HCT116 (cell line): ENCODE measurements around the gene EXOSC7. TPM values are rescaled to one million over a fixed set of nuclear protein-coding genes. Genes with fewer than 3 reads are reported as not detected.

ENCODE experiments used
- ATAC-seq: fragments of 200-7000 bp; cut with Tn5 transposase; 2 replicates; pipeline ENCODE4 v1.9.1; 2020; ENCODE audit warnings: mild to moderate bottlenecking, moderate library complexity
- BruUV-seq: library from RNA; stranded (reverse); fragments of 400-500 nt; replicated peaks from 2 replicates; lab custom pipeline; 2021; lab: Mats Ljungman, UMichigan
- CTCF ChIA-PET: fragments of 300-600 bp; sonication (Branson Sonifier 250); formaldehyde crosslinking; loops from one replicate; lab custom pipeline; 2021; ENCODE audit warnings: antibody characterized with exemption; lab: Charles Lee
- POLR2A ChIA-PET: fragments of 300-600, 350-600 bp; sonication (Branson Sonifier 250); formaldehyde crosslinking; loops from one replicate; lab custom pipeline; 2021; ENCODE audit warnings: antibody characterized with exemption; lab: Charles Lee
- RAD21 ChIA-PET, 2 experiments: fragments of 300-600 bp; sonication (Branson Sonifier 250); formaldehyde crosslinking; loops; one replicate each; lab custom pipeline; 2023; ENCODE audit warnings: low total read pairs in 2 of 2; ENCODE audit not compliant: uncharacterized antibody in 2 of 2, unreplicated experiment in 2 of 2, low non-redundant PET in 1 of 2; lab: Charles Lee
- DNase-seq: peaks from one replicate; pipeline ENCODE4 v3.0.0-alpha.2; 2010; ENCODE audit warnings: low read depth, low spot score
- H2AFZ ChIP-seq: fragments of 200-600 bp; shearing (Covaris generic), sonication (generic); 2 replicates; pipeline ENCODE4 v1.6.1; 2017; ENCODE audit warnings: low read depth, mixed run types, mixed read lengths, antibody characterized with exemption, low read length; ENCODE audit not compliant: poor library complexity, severe bottlenecking
- H3K27ac ChIP-seq: 2 replicates; pipeline ENCODE4 v1.5.1; 2012; ENCODE audit warnings: low read depth, low read length
- H3K27me3 ChIP-seq: fragments of 200-600 bp; sonication (generic); 2 replicates; pipeline ENCODE4 v1.6.1; 2016; ENCODE audit warnings: mixed run types, low read length, mixed read lengths; ENCODE audit not compliant: insufficient read depth
- H3K36me3 ChIP-seq, 2 experiments: fragments of 200-500 bp in 1 of 2; fragments of 200-600 bp in 1 of 2; sonication (Bioruptor generic) in 1 of 2; sonication (generic) in 1 of 2; 2 replicates each; pipeline versions ENCODE4 v1.5.1 to v1.6.1; 2014 to 2016; ENCODE audit warnings: low read length in 2 of 2, inconsistent platforms in 1 of 2, mixed read lengths in 1 of 2, mixed run types in 1 of 2; ENCODE audit not compliant: insufficient read depth in 2 of 2, control insufficient read depth in 1 of 2
- H3K4me1 ChIP-seq, 2 experiments: fragments of 200-600 bp in 1 of 2; sonication (generic) in 1 of 2; 2 replicates each; pipeline versions ENCODE4 v1.5.1 to v1.6.1; 2012 to 2017; ENCODE audit warnings: low read length in 2 of 2, inconsistent platforms in 1 of 2, mild to moderate bottlenecking in 1 of 2, mixed read lengths in 1 of 2, mixed run types in 1 of 2, moderate library complexity in 1 of 2; ENCODE audit not compliant: insufficient read depth in 2 of 2, control insufficient read depth in 1 of 2
- H3K4me2 ChIP-seq: fragments of 200-600 bp; sonication (generic); 2 replicates; pipeline ENCODE4 v1.6.1; 2017; ENCODE audit warnings: mixed run types, low read length, mixed read lengths
- H3K4me3 ChIP-seq, 2 experiments: fragments of 200-600 bp in 1 of 2; sonication (generic) in 1 of 2; replicated peaks in 1 of 2; 2 replicates each; pipeline ENCODE4 v1.5.1; 2011 to 2016; ENCODE audit warnings: low read length in 2 of 2, control low read depth in 1 of 2, low read depth in 1 of 2, mild to moderate bottlenecking in 1 of 2, mixed read lengths in 1 of 2, mixed run types in 1 of 2
- H3K79me2 ChIP-seq: fragments of 200-600 bp; sonication (generic); 2 replicates; pipeline ENCODE4 v1.6.1; 2017; ENCODE audit warnings: mild to moderate bottlenecking, mixed run types, low read length, moderate library complexity, mixed read lengths; ENCODE audit not compliant: insufficient read depth
- H3K9ac ChIP-seq: fragments of 200-600 bp; sonication (generic); 2 replicates; pipeline ENCODE4 v1.6.1; 2016; ENCODE audit warnings: low read length, mixed read lengths
- H3K9me2 ChIP-seq: fragments of 200-600 bp; sonication (generic), shearing (Covaris generic); 2 replicates; pipeline ENCODE4 v1.6.1; 2017; ENCODE audit warnings: mixed run types, mild to moderate bottlenecking, moderate library complexity; ENCODE audit not compliant: insufficient read depth
- H3K9me3 ChIP-seq, 2 experiments: fragments of 200-500 bp in 1 of 2; fragments of 200-600 bp in 1 of 2; sonication (Bioruptor generic) in 1 of 2; sonication (generic) in 1 of 2; 2 replicates each; pipeline ENCODE4 v1.6.1; 2014 to 2017; ENCODE audit warnings: low read length in 2 of 2, mixed read lengths in 2 of 2, inconsistent platforms in 1 of 2, low read depth in 1 of 2, mild to moderate bottlenecking in 1 of 2, mixed run types in 1 of 2, moderate library complexity in 1 of 2; ENCODE audit not compliant: control insufficient read depth in 1 of 2, insufficient read depth in 1 of 2
- H4K20me1 ChIP-seq: fragments of 200-600 bp; sonication (generic), shearing (Covaris generic); 2 replicates; pipeline ENCODE4 v1.6.1; 2017; ENCODE audit warnings: mixed run types, mild to moderate bottlenecking, moderate library complexity; ENCODE audit not compliant: insufficient read depth
- CBX3 ChIP-seq: IDR thresholded peaks from 2 replicates; pipeline ENCODE4 v1.6.1; 2012; ENCODE audit warnings: low read depth
- CEBPB ChIP-seq: IDR thresholded peaks from 2 replicates; pipeline ENCODE4 v1.6.1; 2012; ENCODE audit warnings: low read depth
- EGR1 ChIP-seq: IDR thresholded peaks from 2 replicates; pipeline ENCODE4 v1.6.1; 2012; ENCODE audit warnings: low read depth
- EZH2 ChIP-seq: fragments of 200-600 bp; sonication (generic); IDR thresholded peaks from 2 replicates; pipeline ENCODE4 v1.6.1; 2017; ENCODE audit warnings: antibody characterized with exemption, mixed run types
- FOSL1 ChIP-seq: IDR thresholded peaks from 2 replicates; pipeline ENCODE4 v1.6.1; 2012; ENCODE audit warnings: low read depth
- JUND ChIP-seq: IDR thresholded peaks from 2 replicates; pipeline ENCODE4 v1.6.1; 2012
- POLR2A ChIP-seq: IDR thresholded peaks from 2 replicates; pipeline ENCODE4 v1.7.0; 2011; ENCODE audit warnings: borderline replicate concordance; ENCODE audit not compliant: insufficient read depth, insufficient read length; ENCODE audit errors: extremely low read depth
- POLR2AphosphoS5 ChIP-seq: IDR thresholded peaks from 2 replicates; pipeline ENCODE4 v1.6.1; 2011; ENCODE audit warnings: mild to moderate bottlenecking, low read depth, low read length, moderate library complexity
- RAD21 ChIP-seq: IDR thresholded peaks from 2 replicates; pipeline ENCODE4 v1.6.1; 2012; ENCODE audit warnings: low read depth, mild to moderate bottlenecking
- SIN3A ChIP-seq: IDR thresholded peaks from 2 replicates; pipeline ENCODE4 v1.6.1; 2012; ENCODE audit warnings: low read depth
- SP1 ChIP-seq: IDR thresholded peaks from 2 replicates; pipeline ENCODE4 v1.6.1; 2012; ENCODE audit warnings: low read depth
- SRF ChIP-seq: IDR thresholded peaks from 2 replicates; pipeline ENCODE4 v1.6.1; 2012; ENCODE audit warnings: low read depth
- TCF7L2 ChIP-seq: IDR thresholded peaks from 2 replicates; pipeline ENCODE4 v1.7.0; 2011; ENCODE audit warnings: borderline replicate concordance, inconsistent platforms; ENCODE audit not compliant: insufficient read depth, insufficient read length; ENCODE audit errors: extremely low read depth
- YY1 ChIP-seq: IDR thresholded peaks from 2 replicates; pipeline ENCODE4 v1.6.1; 2011; ENCODE audit warnings: low read length, low read depth, moderate library complexity, mild to moderate bottlenecking; ENCODE audit not compliant: insufficient replicate concordance; ENCODE audit errors: extremely low read depth
- ZFX ChIP-seq: fragments of 450-650 bp; IDR thresholded peaks from 2 replicates; pipeline ENCODE4 v1.6.1; 2017
- ZNF274 ChIP-seq: fragments of 200-500 bp; sonication (Bioruptor generic); IDR thresholded peaks from 2 replicates; pipeline ENCODE4 v1.6.1; 2014; ENCODE audit warnings: mild to moderate bottlenecking, low read depth, low read length, inconsistent platforms
- intact Hi-C: fragments of 100-400 bp; cut with micrococcal nuclease; formaldehyde crosslinking; loops from 2 replicates; pipeline ENCODE4 v1.10.0; 2022
- total RNA-seq: library from RNA; stranded (reverse); gene quantifications from one replicate; pipeline ENCODE4 v1.2.1, GENCODE V29; 2021; ENCODE audit not compliant: unreplicated experiment
- TF ChIP-seq, protein P1 (sequence below): IDR thresholded peaks from 2 replicates; pipeline ENCODE4 v1.6.1; 2012
- TF ChIP-seq, protein P2 (sequence below): IDR thresholded peaks from 2 replicates; pipeline ENCODE4 v1.6.1; 2012; ENCODE audit warnings: low read depth
- TF ChIP-seq, protein P3 (sequence below), 3 experiments: fragments of 200-600 bp in 1 of 3; sonication (generic) in 1 of 3; IDR thresholded peaks in 2 of 3; conservative IDR thresholded peaks in 1 of 3; 2 replicates each; pipeline ENCODE4 v1.5.1; 2012 to 2017; ENCODE audit warnings: low read depth in 2 of 3, low read length in 2 of 3, antibody characterized with exemption in 1 of 3, borderline replicate concordance in 1 of 3, control low read depth in 1 of 3, mild to moderate bottlenecking in 1 of 3, mixed read lengths in 1 of 3, mixed run types in 1 of 3, moderate library complexity in 1 of 3; ENCODE audit not compliant: insufficient read depth in 1 of 3
- TF ChIP-seq, protein P4 (sequence below): IDR thresholded peaks from 2 replicates; pipeline ENCODE4 v1.6.1; 2012
- TF ChIP-seq, protein P5 (sequence below): IDR thresholded peaks from 2 replicates; pipeline ENCODE4 v1.6.1; 2011; ENCODE audit warnings: mild to moderate bottlenecking, low read length, moderate library complexity; ENCODE audit not compliant: insufficient replicate concordance; ENCODE audit errors: extremely low read depth

Gene EXOSC7
- total RNA-seq, 1 experiment from 2014 or later = 72.6 TPM

DNA sequence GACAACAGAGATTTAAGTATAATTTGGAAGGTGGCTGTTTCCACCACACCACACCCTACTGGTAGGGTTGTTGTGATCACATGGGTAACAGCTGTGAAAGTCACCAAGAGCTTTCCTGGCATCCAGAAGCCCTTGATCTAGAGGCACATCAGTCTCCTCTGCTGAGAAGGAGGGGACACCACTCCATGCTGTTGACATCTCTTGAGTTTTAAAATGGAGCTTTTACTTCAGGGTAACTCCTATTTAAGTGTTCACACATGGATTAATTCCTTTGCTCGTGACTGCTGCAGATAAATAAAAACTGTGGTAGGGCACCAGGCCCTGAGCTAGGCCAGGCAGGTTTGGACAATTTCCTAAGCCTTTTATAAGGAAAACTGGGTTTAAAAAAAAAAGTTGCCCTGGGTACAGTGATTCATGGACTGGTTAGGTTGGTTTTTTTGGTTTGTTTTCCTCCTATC lies 7.5 kb downstream of the EXOSC7 start:
- no TSS peak for BruUV-seq
- TF ChIP-seq, protein P1, sequence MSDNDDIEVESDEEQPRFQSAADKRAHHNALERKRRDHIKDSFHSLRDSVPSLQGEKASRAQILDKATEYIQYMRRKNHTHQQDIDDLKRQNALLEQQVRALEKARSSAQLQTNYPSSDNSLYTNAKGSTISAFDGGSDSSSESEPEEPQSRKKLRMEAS = no peak
- TF ChIP-seq, protein P2, sequence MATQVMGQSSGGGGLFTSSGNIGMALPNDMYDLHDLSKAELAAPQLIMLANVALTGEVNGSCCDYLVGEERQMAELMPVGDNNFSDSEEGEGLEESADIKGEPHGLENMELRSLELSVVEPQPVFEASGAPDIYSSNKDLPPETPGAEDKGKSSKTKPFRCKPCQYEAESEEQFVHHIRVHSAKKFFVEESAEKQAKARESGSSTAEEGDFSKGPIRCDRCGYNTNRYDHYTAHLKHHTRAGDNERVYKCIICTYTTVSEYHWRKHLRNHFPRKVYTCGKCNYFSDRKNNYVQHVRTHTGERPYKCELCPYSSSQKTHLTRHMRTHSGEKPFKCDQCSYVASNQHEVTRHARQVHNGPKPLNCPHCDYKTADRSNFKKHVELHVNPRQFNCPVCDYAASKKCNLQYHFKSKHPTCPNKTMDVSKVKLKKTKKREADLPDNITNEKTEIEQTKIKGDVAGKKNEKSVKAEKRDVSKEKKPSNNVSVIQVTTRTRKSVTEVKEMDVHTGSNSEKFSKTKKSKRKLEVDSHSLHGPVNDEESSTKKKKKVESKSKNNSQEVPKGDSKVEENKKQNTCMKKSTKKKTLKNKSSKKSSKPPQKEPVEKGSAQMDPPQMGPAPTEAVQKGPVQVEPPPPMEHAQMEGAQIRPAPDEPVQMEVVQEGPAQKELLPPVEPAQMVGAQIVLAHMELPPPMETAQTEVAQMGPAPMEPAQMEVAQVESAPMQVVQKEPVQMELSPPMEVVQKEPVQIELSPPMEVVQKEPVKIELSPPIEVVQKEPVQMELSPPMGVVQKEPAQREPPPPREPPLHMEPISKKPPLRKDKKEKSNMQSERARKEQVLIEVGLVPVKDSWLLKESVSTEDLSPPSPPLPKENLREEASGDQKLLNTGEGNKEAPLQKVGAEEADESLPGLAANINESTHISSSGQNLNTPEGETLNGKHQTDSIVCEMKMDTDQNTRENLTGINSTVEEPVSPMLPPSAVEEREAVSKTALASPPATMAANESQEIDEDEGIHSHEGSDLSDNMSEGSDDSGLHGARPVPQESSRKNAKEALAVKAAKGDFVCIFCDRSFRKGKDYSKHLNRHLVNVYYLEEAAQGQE = no peak
- TF ChIP-seq EGR1 = no peak
- TF ChIP-seq FOSL1 = 0 out of 2 replicates have a peak, but pooled peaks have one; percentile 49
- no peak for TF ChIP-seq YY1
- TF ChIP-seq, protein P3, sequence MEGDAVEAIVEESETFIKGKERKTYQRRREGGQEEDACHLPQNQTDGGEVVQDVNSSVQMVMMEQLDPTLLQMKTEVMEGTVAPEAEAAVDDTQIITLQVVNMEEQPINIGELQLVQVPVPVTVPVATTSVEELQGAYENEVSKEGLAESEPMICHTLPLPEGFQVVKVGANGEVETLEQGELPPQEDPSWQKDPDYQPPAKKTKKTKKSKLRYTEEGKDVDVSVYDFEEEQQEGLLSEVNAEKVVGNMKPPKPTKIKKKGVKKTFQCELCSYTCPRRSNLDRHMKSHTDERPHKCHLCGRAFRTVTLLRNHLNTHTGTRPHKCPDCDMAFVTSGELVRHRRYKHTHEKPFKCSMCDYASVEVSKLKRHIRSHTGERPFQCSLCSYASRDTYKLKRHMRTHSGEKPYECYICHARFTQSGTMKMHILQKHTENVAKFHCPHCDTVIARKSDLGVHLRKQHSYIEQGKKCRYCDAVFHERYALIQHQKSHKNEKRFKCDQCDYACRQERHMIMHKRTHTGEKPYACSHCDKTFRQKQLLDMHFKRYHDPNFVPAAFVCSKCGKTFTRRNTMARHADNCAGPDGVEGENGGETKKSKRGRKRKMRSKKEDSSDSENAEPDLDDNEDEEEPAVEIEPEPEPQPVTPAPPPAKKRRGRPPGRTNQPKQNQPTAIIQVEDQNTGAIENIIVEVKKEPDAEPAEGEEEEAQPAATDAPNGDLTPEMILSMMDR (IDR thresholded peaks at IDR 0.05 in 2 of 3, conservative IDR thresholded peaks at IDR 0.05 in 1 of 3; ENCODE audit: borderline replicate concordance in 1 of 3, insufficient read depth in 1 of 3, low read depth in 2 of 3, low read length in 2 of 3) = no peak; a peak in 1 of 6 replicates
- no peak for TF ChIP-seq CEBPB
- no peak for TF ChIP-seq TCF7L2
- no peak for TF ChIP-seq EZH2
- no peak for TF ChIP-seq POLR2AphosphoS5
- TF ChIP-seq, protein P4, sequence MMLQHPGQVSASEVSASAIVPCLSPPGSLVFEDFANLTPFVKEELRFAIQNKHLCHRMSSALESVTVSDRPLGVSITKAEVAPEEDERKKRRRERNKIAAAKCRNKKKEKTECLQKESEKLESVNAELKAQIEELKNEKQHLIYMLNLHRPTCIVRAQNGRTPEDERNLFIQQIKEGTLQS = no peak; the same call in 1 of the 2 replicates
- TF ChIP-seq SIN3A = 0 out of 2 replicates have a peak, but pooled peaks have one; percentile 27
- TF ChIP-seq CBX3 = no peak
- no peak for TF ChIP-seq POLR2A
- TF ChIP-seq SRF = no peak
- TF ChIP-seq JUND = no peak; the same call in 1 of the 2 replicates
- TF ChIP-seq ZFX = no peak
- TF ChIP-seq RAD21 = no peak
- TF ChIP-seq SP1 = 0 out of 2 replicates have a peak, but pooled peaks have one; percentile 48
- TF ChIP-seq ZNF274 = no peak
- TF ChIP-seq, protein P5, sequence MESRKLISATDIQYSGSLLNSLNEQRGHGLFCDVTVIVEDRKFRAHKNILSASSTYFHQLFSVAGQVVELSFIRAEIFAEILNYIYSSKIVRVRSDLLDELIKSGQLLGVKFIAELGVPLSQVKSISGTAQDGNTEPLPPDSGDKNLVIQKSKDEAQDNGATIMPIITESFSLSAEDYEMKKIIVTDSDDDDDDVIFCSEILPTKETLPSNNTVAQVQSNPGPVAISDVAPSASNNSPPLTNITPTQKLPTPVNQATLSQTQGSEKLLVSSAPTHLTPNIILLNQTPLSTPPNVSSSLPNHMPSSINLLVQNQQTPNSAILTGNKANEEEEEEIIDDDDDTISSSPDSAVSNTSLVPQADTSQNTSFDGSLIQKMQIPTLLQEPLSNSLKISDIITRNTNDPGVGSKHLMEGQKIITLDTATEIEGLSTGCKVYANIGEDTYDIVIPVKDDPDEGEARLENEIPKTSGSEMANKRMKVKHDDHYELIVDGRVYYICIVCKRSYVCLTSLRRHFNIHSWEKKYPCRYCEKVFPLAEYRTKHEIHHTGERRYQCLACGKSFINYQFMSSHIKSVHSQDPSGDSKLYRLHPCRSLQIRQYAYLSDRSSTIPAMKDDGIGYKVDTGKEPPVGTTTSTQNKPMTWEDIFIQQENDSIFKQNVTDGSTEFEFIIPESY = no peak
- TF ChIP-seq, all 23 proteins: peak for 3
- Histone ChIP-seq H3K4me2 (peak overlapping the region; percentile 28; the same call in 1 of the 2 replicates), H3K9me3 (no peaks in the 10 kb centered on the region), H3K27ac (no peak overlapping the region), H3K27me3 (no peaks in the 10 kb centered on the region), H4K20me1 (peaks cover 15% of the 10 kb centered on the region; the same call in 1 of the 2 replicates), H3K4me1 (peaks cover 13 to 37% of the 10 kb centered on the region in 2 experiments), H3K4me3 (no peak overlapping the region), H2AFZ (no peak overlapping the region), H3K9ac (no peak overlapping the region), H3K9me2 (no peaks in the 10 kb centered on the region), H3K79me2 (peaks cover 91% of the 10 kb centered on the region), H3K36me3 (no peaks in the 10 kb centered on the region)
- RAD21 ChIA-PET = no interaction called here
- CTCF ChIA-PET = interaction anchor here (1.2 to 2.3 kb wide), 3 partner anchors 9 to 68 kb away, joined by 4 to 9 read pairs (median 6); no protein-coding TSS in a partner anchor
- POLR2A ChIA-PET = no interaction called here
- no peak for DNase-seq
- intact Hi-C loops = no loop called here
- no peak for ATAC-seq
